ENCODE results near the gene MICAL3. TPM values are rescaled to one million over a fixed set of nuclear protein-coding genes. Genes with fewer than 3 reads are reported as not detected.
"Not testable (repeated sequence)": the region's sequence is repeated elsewhere in the genome, so short reads cannot be mapped to it uniquely, and the experiment has no call there.

The MICAL3 gene
- total RNA-seq, 2 experiments from 2014 or later = 21.9 to 22.5 TPM

DNA sequence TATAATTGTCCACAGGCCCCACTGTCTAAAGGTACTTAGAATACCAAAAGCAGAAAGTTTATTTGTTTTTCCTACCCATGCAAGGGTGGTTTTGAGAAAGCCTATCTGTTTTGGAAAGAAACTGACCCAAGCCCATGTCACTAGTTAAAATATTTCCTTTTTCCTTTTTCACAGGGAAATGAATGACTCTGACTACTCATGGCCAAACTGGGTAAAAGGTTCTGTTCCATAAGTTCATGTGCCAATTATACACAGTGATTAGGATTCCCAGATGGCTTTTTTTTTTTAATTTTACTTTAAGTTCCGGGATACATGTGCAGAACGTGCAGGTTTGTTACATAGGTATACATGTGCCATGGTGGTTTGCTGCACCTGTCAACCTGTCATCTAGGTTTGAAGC is 31.4 kb downstream of the MICAL3 start:
- H3K27ac Mint-ChIP-seq; H3K36me3 Mint-ChIP-seq (ENCODE audit: low read depth); DNase-seq; POLR2A ChIA-PET; H3K27me3 Mint-ChIP-seq; intact Hi-C loops (cut with DNase I, micrococcal nuclease); H3K4me3 Mint-ChIP-seq; H3K9me3 Mint-ChIP-seq (ENCODE audit: low read depth); ATAC-seq; CTCF ChIA-PET: not testable (repeated sequence)
- peaks cover 32% of the 10 kb centered on the region for H3K4me1 Mint-ChIP-seq

DNA sequence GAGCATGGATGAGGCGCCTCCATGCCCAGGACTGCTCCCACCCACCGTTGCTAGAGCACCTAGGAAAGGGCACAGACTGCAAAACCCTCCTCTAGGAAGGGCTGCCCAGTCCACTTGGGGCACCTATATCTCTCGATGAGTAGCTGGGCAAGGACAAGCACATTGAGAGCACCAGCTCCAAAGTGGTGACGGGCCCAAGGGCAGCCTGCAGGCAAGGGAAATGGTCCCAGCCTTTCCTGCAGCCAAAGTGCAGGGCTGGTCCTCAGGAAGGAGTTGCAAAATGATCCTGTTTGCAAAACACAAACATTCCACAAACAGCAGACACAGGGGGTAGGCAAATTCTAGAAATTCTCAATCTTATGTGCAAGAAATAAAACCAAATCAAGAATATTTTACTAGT is 32.4 kb downstream of the MICAL3 start:
- H3K27ac Mint-ChIP-seq; H3K4me3 Mint-ChIP-seq; H3K36me3 Mint-ChIP-seq (ENCODE audit: low read depth); CTCF ChIA-PET; H3K27me3 Mint-ChIP-seq; intact Hi-C loops (cut with DNase I, micrococcal nuclease); DNase-seq; ATAC-seq; H3K9me3 Mint-ChIP-seq (ENCODE audit: low read depth); POLR2A ChIA-PET: not testable (repeated sequence)
- peaks cover 22% of the 10 kb centered on the region for H3K4me1 Mint-ChIP-seq

DNA sequence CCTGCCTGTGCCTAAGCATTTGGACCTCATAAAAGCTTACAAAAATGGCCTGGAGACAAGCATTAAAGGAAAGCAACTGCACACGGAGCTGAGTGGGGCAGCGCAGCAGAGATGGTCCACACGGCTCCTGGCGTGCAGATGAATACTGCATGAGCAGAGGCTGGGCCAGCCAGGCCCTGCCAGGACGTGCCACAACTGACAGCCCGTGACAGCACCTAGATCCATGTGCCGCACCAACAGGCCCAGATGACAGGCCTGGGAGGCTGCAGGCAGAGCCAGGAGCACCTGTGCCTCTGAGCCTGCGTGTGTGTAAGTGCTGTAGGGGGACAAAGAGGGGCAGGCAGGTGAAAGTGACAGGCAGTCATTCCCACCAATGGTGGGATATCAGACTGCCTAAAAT is 33.4 kb downstream of the MICAL3 start:
- Mint-ChIP-seq H3K4me3 (no peak overlapping the region), H3K9me3 (ENCODE audit: low read depth) (no peaks in the 10 kb centered on the region), H3K4me1 (peaks cover 14% of the 10 kb centered on the region), H3K36me3 (ENCODE audit: low read depth) (no peaks in the 10 kb centered on the region), H3K27me3 (no peaks in the 10 kb centered on the region), H3K27ac (no peak overlapping the region)
- ChIA-PET CTCF (no interaction called here), POLR2A (no interaction called here)
- ATAC-seq = no peak
- intact Hi-C loops (cut with DNase I, micrococcal nuclease) = no loop called here
- DNase-seq = no peak

DNA sequence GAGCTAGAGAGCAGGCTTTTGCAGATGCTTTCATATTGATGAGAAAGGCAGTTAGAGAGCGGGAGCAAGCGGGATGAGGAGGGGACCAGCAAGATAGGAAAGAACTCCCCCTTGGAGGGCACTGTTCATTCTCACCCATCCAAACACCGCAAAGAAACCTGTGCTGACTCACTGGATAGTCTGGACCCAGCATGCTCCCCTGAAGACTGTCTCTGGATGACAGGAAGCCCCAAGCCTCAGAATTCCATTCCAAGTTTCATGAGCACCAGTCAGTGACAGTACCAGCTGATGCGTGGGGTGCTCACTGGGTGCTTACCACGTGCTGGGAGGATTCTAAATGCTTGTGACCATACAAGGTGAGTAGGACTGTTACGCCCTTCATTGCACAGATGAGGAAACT is 34.2 kb downstream of the MICAL3 start:
- CTCF ChIA-PET = interaction anchor here (0.6 kb wide), 2 partner anchors 17 to 155 kb away, joined by 3 read pairs; no protein-coding TSS in a partner anchor
- intact Hi-C loops (cut with DNase I, micrococcal nuclease) = no loop called here
- H3K27me3 Mint-ChIP-seq = no peaks in the 10 kb centered on the region
- H3K27ac Mint-ChIP-seq = no peak overlapping the region
- H3K4me1 Mint-ChIP-seq = peaks cover 14% of the 10 kb centered on the region
- ATAC-seq = no peak
- H3K4me3 Mint-ChIP-seq = no peak overlapping the region
- no peak for DNase-seq
- POLR2A ChIA-PET = no interaction called here
- no peaks in the 10 kb centered on the region for H3K9me3 Mint-ChIP-seq (ENCODE audit: low read depth)
- H3K36me3 Mint-ChIP-seq (ENCODE audit: low read depth) = no peaks in the 10 kb centered on the region

- DNase-seq (no peak), ATAC-seq (no peak)
- H3K27me3 Mint-ChIP-seq = no peaks in the 10 kb centered on the region
- H3K9me3 Mint-ChIP-seq (ENCODE audit: low read depth) = no peaks in the 10 kb centered on the region
- no peak overlapping the region for H3K27ac Mint-ChIP-seq
- intact Hi-C loops (cut with DNase I, micrococcal nuclease) = no loop called here
- POLR2A ChIA-PET = no interaction called here
- H3K4me1 Mint-ChIP-seq = peaks cover 16% of the 10 kb centered on the region
- CTCF ChIA-PET = interaction anchor here (1.4 kb wide), 1 partner anchor 13 kb away, joined by 3 read pairs; no protein-coding TSS in a partner anchor
- no peaks in the 10 kb centered on the region for H3K36me3 Mint-ChIP-seq (ENCODE audit: low read depth)
- H3K4me3 Mint-ChIP-seq = no peak overlapping the region
Measured at GRCh38 chr22:17988800-17989513, 35.4 kb downstream of the MICAL3 start.

DNA sequence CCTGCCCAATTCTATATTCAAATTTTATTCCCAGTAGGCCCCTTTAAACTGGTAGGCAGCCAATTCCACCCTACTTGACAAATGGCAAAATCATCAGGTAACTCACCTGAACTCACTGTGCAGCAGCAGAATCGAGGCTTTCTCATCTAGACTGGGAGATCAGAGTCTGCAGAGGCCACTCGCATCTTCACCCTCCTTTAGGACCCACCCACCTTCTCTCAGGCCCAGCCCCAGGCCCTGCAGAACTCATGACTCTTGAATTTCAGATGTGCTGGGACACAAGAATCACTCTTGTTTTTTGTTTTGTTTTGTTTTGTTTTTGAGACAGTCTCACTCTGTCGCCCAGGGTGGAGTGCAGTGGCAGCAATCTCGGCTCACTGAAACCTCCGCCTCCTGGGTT is 38.8 kb downstream of the MICAL3 start:
- ATAC-seq = no peak
- Mint-ChIP-seq H3K36me3 (ENCODE audit: low read depth) (no peaks in the 10 kb centered on the region), H3K27me3 (no peaks in the 10 kb centered on the region), H3K27ac (no peak overlapping the region), H3K4me1 (peaks cover 24% of the 10 kb centered on the region), H3K4me3 (no peak overlapping the region), H3K9me3 (ENCODE audit: low read depth) (no peaks in the 10 kb centered on the region)
- ChIA-PET POLR2A (no interaction called here), CTCF (no interaction called here)
- intact Hi-C loops (cut with DNase I, micrococcal nuclease) = no loop called here
- no peak for DNase-seq

GRCh38 chr22:17985071-17985470 is 39.3 kb downstream of the MICAL3 start:
- peaks cover 26% of the 10 kb centered on the region for H3K4me1 Mint-ChIP-seq
- H3K4me3 Mint-ChIP-seq; H3K27ac Mint-ChIP-seq; H3K27me3 Mint-ChIP-seq; H3K36me3 Mint-ChIP-seq (ENCODE audit: low read depth); DNase-seq; ATAC-seq; CTCF ChIA-PET; intact Hi-C loops (cut with DNase I, micrococcal nuclease); H3K9me3 Mint-ChIP-seq (ENCODE audit: low read depth); POLR2A ChIA-PET: not testable (repeated sequence)

- H3K36me3 Mint-ChIP-seq (ENCODE audit: low read depth) = no peaks in the 10 kb centered on the region
- H3K4me1 Mint-ChIP-seq = peaks cover 28% of the 10 kb centered on the region
- peak; percentile 11 for DNase-seq
- ATAC-seq = no peak
- no peak overlapping the region for H3K4me3 Mint-ChIP-seq
- POLR2A ChIA-PET = no interaction called here
- CTCF ChIA-PET = no interaction called here
- H3K27ac Mint-ChIP-seq = no peak overlapping the region
- intact Hi-C loops (cut with DNase I, micrococcal nuclease) = no loop called here
- no peaks in the 10 kb centered on the region for H3K27me3 Mint-ChIP-seq
- no peaks in the 10 kb centered on the region for H3K9me3 Mint-ChIP-seq (ENCODE audit: low read depth)
Measured at GRCh38 chr22:17984114-17984513, 40.2 kb downstream of the MICAL3 start.

DNA sequence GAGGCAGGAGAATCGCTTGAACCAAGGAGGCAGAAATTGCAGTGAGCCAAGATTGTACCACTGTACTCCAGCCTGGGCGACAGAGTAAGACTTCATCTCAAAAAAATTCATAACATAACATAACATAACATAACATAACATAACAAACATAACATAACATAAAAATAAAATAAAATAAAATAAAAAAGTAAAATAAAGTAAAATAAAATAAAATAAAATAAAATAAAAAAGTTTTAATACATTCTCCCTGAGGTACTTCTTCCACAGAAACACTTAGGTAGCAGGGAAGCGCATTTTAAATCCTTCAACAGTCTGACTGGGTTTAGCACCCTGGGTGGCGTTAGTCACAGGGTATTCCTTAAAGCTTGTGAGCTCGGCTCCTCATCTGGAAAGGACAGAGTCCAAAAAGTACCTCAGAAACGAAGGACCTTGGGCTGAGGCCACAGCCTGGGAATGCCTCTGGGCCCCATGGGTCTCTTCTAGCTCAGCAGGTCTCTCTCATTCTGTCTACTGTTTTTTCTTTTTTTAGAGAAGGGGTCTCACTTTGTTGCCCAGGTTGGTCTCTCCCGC is 41.7 kb downstream of the MICAL3 start:
- no peak for DNase-seq
- peaks cover 2% of the 10 kb centered on the region for H3K36me3 Mint-ChIP-seq (ENCODE audit: low read depth)
- no peak for ATAC-seq
- POLR2A ChIA-PET = no interaction called here
- H3K9me3 Mint-ChIP-seq (ENCODE audit: low read depth) = no peaks in the 10 kb centered on the region
- H3K27me3 Mint-ChIP-seq = no peaks in the 10 kb centered on the region
- H3K4me1 Mint-ChIP-seq = peaks cover 23% of the 10 kb centered on the region
- intact Hi-C loops (cut with DNase I, micrococcal nuclease) = no loop called here
- CTCF ChIA-PET = interaction anchor here (0.6 kb wide), 2 partner anchors 55 to 93 kb away, joined by 3 read pairs; no protein-coding TSS in a partner anchor
- no peak overlapping the region for H3K4me3 Mint-ChIP-seq
- no peak overlapping the region for H3K27ac Mint-ChIP-seq

DNA sequence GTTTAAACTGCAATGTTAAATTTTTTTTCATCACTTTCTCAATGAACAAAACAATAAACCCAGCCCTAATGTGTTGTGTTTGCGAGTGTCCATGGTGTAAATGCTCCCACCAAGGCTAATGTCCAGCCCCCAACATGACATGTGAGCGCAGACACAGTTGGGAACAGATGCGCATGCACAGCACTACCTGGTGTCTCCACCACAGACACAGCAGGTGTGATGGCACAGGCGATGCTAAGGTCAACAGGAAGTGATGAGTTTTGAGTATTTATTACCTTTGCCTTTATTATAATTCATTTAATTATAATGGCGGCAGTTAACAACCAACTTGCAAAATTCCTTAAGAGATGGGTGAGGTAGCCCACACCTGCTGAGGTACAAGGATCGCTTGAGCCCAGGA is 42.9 kb downstream of the MICAL3 start:
- ChIA-PET CTCF (interaction anchor here (0.7 kb wide), 1 partner anchor 45 kb away, joined by 3 read pairs; no protein-coding TSS in a partner anchor), POLR2A (no interaction called here)
- Mint-ChIP-seq H3K9me3 (ENCODE audit: low read depth) (no peaks in the 10 kb centered on the region), H3K4me1 (peaks cover 23% of the 10 kb centered on the region), H3K27me3 (no peaks in the 10 kb centered on the region), H3K4me3 (no peak overlapping the region), H3K27ac (no peak overlapping the region), H3K36me3 (ENCODE audit: low read depth) (peaks cover 2% of the 10 kb centered on the region)
- DNase-seq (no peak), ATAC-seq (no peak)
- intact Hi-C loops (cut with DNase I, micrococcal nuclease) = no loop called here

DNA sequence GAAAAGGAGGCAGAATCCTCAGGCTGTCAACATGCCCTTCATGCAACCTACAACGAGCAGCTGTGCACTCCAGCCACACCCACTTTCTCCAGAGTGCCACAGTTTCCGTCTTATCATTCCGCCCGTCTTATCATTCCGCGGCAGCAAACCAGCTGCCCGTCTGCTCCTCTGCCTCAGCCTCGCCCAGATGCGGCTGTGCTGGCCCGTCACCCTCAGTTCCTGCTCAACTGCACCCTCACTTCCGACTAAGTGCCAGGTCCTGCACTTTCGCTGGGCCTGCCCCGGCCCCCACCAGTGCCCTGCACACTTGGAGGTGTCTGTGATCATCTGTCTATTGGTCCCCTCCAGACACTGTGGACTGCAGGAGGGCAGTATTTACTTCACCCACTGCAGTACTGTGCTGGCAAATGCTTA is 43.7 kb downstream of the MICAL3 start:
- Mint-ChIP-seq H3K4me3 (peak overlapping the region; percentile 29), H3K27me3 (no peaks in the 10 kb centered on the region), H3K4me1 (peaks cover 23% of the 10 kb centered on the region), H3K36me3 (ENCODE audit: low read depth) (peaks cover 2% of the 10 kb centered on the region), H3K27ac (peak overlapping the region; percentile 37), H3K9me3 (ENCODE audit: low read depth) (no peaks in the 10 kb centered on the region)
- intact Hi-C loops (cut with DNase I, micrococcal nuclease) = no loop called here
- ChIA-PET CTCF (interaction anchor here (0.7 to 2.1 kb wide), 3 partner anchors 18 to 150 kb away, joined by 3 to 6 read pairs (median 3); no protein-coding TSS in a partner anchor), POLR2A (no interaction called here)
- DNase-seq (peak; percentile 69), ATAC-seq (peak; percentile 94)

GRCh38 chr22:17980015-17980590 is 44.3 kb downstream of the MICAL3 start:
- peak overlapping the region; percentile 37 for H3K27ac Mint-ChIP-seq
- ChIA-PET CTCF (interaction anchor here (0.6 to 2.1 kb wide), 6 partner anchors 12 to 150 kb away, joined by 3 to 6 read pairs (median 3); no protein-coding TSS in a partner anchor), POLR2A (no interaction called here)
- H3K36me3 Mint-ChIP-seq (ENCODE audit: low read depth) = peaks cover 2% of the 10 kb centered on the region
- ATAC-seq (no peak), DNase-seq (no peak)
- H3K4me3 Mint-ChIP-seq = peak overlapping the region; percentile 29
- no peaks in the 10 kb centered on the region for H3K9me3 Mint-ChIP-seq (ENCODE audit: low read depth)
- no peaks in the 10 kb centered on the region for H3K27me3 Mint-ChIP-seq
- intact Hi-C loops (cut with DNase I, micrococcal nuclease) = no loop called here
- H3K4me1 Mint-ChIP-seq = peaks cover 26% of the 10 kb centered on the region
